Upper lobe of left lung (tissue), 6 donors: Measurements from ENCODE around the gene MCM6. TPM values are rescaled to one million over a fixed set of nuclear protein-coding genes. Genes with fewer than 3 reads are reported as not detected.

Experiments
- ATAC-seq, 2 donors: fragments of 200-7000 bp; cut with Tn5 transposase; one replicate each; pipeline ENCODE4 v1.9.1; 2022; ENCODE audit warnings: mild to moderate bottlenecking in 2 of 2, moderate library complexity in 2 of 2; ENCODE audit not compliant: low FRiP score in 2 of 2
- DNase-seq, 2 donors: peaks; one replicate each; pipeline ENCODE4 v3.0.0-alpha.2; 2019 to 2020
- H3K27ac ChIP-seq, 4 donors: fragments of 200-600 bp; sonication (generic); one replicate each; pipeline ENCODE4 v1.5.1; 2016 to 2019
- H3K27me3 ChIP-seq, 4 donors: fragments of 200-600 bp; sonication (generic); one replicate each; pipeline ENCODE4 v1.5.1; 2017 to 2019
- H3K36me3 ChIP-seq, 4 donors: fragments of 200-600 bp; sonication (generic); one replicate each; pipeline ENCODE4 v1.5.1; 2016 to 2019
- H3K4me1 ChIP-seq, 4 donors: fragments of 200-600 bp; sonication (generic); one replicate each; pipeline ENCODE4 v1.5.1; 2018 to 2019
- H3K4me3 ChIP-seq, 4 donors: fragments of 200-600 bp; sonication (generic); one replicate each; pipeline ENCODE4 v1.5.1; 2017 to 2019; ENCODE audit warnings: mild to moderate bottlenecking in 2 of 4, moderate library complexity in 1 of 4
- H3K9me3 ChIP-seq, 4 donors: fragments of 200-600 bp; sonication (generic); one replicate each; pipeline ENCODE4 v1.5.1; 2018 to 2019
- EP300 ChIP-seq, 4 donors: sonication (generic); formaldehyde crosslinking; IDR thresholded peaks; one replicate each; pipeline ENCODE4 v1.5.1; 2017; ENCODE audit warnings: antibody characterized with exemption in 4 of 4, control low read depth in 2 of 4
- POLR2A ChIP-seq, 4 donors: fragments of 450-650 bp; IDR thresholded peaks; one replicate each; pipeline ENCODE4 v1.5.1; 2016 to 2017; ENCODE audit warnings: antibody characterized with exemption in 4 of 4, mild to moderate bottlenecking in 2 of 4
- POLR2AphosphoS5 ChIP-seq, 2 donors: sonication (generic); formaldehyde crosslinking; IDR thresholded peaks; one replicate each; pipeline ENCODE4 v1.5.1; 2017; ENCODE audit warnings: antibody characterized with exemption in 2 of 2
- WGBS, 2 donors: methylation state at CpG; one replicate each; pipeline ENCODE4 v1.1.5; 2017 to 2018; 5-methylcytosine and 5-hydroxymethylcytosine counted together
- total RNA-seq, 6 donors: library from RNA; depleted of rRNA in 4 of 6; stranded (reverse); fragments of >200 nt in 4 of 6; gene quantifications; one replicate each; pipeline versions ENCODE4 v1.1.0 to v1.2.1, GENCODE V29; 2016 to 2021
- TF ChIP-seq, protein P1 (sequence below), 6 experiments: fragments of 450-650 bp in 4 of 6; fragments of 200-600 bp in 2 of 6; sonication (generic) in 2 of 6; IDR thresholded peaks; one replicate each; pipeline ENCODE4 v1.5.1; 2016 to 2019; ENCODE audit warnings: antibody characterized with exemption in 6 of 6
- donor health status: DM: no; HTN: no; CAD: no; lungs with moderate emphysema.
- donor health status: DM: no; HTN: yes; CAD: no; lungs with severe emphysema.

MCM6 gene
- total RNA-seq, 6 donors from 2014 or later: 4.2 to 10.5 (median 7.6) TPM

DNA sequence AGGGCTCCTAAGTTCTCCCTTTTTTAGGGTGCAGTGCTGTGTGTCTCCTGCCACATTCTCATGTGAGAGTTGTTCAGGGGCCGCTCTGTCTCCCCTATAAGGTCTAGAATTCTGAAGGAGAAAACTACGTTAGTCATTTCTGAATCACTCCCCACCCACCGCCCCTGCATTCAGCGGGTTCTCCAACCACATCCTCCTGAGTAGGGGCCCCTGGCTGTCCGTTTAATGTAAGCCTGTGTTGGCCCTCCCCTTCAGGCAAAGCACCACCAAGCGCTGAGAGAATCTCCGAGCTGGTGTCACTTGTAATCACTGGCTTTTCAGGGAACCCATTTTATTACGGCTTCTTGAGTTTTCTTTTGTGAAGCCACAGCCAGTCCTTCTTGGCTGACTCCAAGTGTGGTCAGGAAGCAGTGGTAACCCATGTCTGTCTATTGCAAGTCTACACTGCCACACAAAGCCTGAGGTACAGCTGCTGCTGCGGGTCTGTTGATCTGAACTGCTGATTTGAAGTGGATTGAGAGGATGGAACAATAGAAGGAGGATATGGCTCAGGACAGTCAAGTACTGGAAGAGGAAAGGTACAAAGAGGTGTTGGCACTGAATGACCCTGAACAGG, 56.1 kb downstream of the MCM6 start:
- H3K9me3 ChIP-seq: peaks cover 0 to 8% (median 4%) of the 10 kb centered on the region in 4 donors
- ATAC-seq (no peak), DNase-seq (no peak)
- no peak overlapping the region for H3K4me3 ChIP-seq
- H3K27me3 ChIP-seq: no peaks in the 10 kb centered on the region
- TF ChIP-seq, protein P1, sequence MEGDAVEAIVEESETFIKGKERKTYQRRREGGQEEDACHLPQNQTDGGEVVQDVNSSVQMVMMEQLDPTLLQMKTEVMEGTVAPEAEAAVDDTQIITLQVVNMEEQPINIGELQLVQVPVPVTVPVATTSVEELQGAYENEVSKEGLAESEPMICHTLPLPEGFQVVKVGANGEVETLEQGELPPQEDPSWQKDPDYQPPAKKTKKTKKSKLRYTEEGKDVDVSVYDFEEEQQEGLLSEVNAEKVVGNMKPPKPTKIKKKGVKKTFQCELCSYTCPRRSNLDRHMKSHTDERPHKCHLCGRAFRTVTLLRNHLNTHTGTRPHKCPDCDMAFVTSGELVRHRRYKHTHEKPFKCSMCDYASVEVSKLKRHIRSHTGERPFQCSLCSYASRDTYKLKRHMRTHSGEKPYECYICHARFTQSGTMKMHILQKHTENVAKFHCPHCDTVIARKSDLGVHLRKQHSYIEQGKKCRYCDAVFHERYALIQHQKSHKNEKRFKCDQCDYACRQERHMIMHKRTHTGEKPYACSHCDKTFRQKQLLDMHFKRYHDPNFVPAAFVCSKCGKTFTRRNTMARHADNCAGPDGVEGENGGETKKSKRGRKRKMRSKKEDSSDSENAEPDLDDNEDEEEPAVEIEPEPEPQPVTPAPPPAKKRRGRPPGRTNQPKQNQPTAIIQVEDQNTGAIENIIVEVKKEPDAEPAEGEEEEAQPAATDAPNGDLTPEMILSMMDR (IDR thresholded peaks at IDR 0.05): no peak
- TF ChIP-seq EP300 (IDR thresholded peaks at IDR 0.05): no peak
- TF ChIP-seq POLR2AphosphoS5 (IDR thresholded peaks at IDR 0.05): no peak
- TF ChIP-seq POLR2A (IDR thresholded peaks at IDR 0.05): no peak
- no peak overlapping the region for H3K27ac ChIP-seq
- whole genome bisulfite sequencing, 2 donors: 60 to 61% methylated on average over 9 of the region's 9 CpGs
- peaks cover 0 to 2% (median 0%) of the 10 kb centered on the region in 4 donors for H3K4me1 ChIP-seq
- no peaks in the 10 kb centered on the region for H3K36me3 ChIP-seq

DNA sequence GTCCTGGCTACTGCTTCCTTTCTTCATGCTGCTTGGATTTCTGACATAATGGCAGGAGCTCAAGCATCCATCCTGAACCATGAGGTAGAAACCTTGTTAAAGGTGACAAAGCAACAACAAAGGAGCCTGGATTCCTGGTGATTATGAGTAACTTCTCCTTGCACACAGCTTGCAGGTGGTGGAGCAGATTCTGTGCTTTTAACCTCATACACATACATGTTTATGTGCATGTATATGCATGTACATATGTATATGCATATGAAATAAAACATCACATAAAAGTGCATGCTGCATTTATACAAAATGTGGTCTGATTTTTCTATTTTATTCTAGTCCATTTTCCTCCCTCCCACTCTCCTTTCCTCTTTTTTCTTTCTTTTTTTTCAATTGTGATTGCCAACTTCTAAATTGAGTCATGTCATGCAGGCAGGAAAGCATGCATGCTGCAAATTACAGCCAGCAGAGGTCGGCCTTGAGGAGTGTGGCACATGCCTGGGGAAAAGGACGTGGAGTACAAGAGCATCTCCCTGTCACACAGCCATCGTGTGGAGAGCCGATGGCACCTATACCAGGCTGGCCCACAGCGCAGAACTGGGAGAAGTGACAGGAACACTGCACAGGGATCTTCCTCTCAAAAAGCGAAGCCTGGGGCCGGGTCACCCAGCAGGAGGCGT, 57.2 kb downstream of the MCM6 start:
- 71 to 72% methylated on average over 6 to 8 of the region's 8 CpGs for WGBS, 2 donors
- H3K27ac ChIP-seq: no peak overlapping the region
- H3K4me1 ChIP-seq: no peaks in the 10 kb centered on the region
- peaks cover 0 to 8% (median 4%) of the 10 kb centered on the region in 4 donors for H3K9me3 ChIP-seq
- ATAC-seq (no peak), DNase-seq (no peak)
- TF ChIP-seq POLR2A (IDR thresholded peaks at IDR 0.05) (no peak), POLR2AphosphoS5 (IDR thresholded peaks at IDR 0.05) (no peak), EP300 (IDR thresholded peaks at IDR 0.05) (no peak)
- TF ChIP-seq, protein P1 (IDR thresholded peaks at IDR 0.05): no peak
- no peak overlapping the region for H3K4me3 ChIP-seq
- no peaks in the 10 kb centered on the region for H3K27me3 ChIP-seq
- no peaks in the 10 kb centered on the region for H3K36me3 ChIP-seq

DNA sequence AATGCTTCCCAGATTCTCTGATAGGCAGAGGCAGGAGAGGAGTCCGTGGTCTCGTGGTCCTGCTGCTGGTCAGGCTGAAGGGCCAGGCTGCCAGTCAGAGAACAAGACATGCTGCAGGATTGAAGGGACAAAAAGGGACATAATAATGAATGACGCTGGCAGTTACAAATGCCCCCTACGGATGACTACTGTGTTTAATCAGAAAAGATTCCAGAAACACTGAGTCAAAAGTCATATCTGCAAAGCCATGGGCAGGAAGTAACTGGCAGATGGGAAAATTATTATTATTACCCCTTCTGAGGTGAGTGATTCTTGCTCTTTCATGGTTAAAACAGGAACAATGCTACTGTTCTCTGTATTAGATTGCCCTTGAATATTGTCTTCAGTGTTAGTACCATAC, 58.3 kb downstream of the MCM6 start:
- Histone ChIP-seq H3K4me1 (no peaks in the 10 kb centered on the region), H3K27me3 (no peaks in the 10 kb centered on the region), H3K27ac (no peak overlapping the region), H3K36me3 (no peaks in the 10 kb centered on the region), H3K4me3 (no peak overlapping the region), H3K9me3 (peaks cover 0 to 6% (median 2%) of the 10 kb centered on the region in 4 donors)
- WGBS, 2 donors: 70 to 78% methylated on average over 4 of the region's 4 CpGs
- DNase-seq: no peak
- TF ChIP-seq POLR2AphosphoS5 (IDR thresholded peaks at IDR 0.05): no peak
- no peak for TF ChIP-seq POLR2A (IDR thresholded peaks at IDR 0.05)
- TF ChIP-seq, protein P1 (IDR thresholded peaks at IDR 0.05): no peak
- no peak for ATAC-seq

DNA sequence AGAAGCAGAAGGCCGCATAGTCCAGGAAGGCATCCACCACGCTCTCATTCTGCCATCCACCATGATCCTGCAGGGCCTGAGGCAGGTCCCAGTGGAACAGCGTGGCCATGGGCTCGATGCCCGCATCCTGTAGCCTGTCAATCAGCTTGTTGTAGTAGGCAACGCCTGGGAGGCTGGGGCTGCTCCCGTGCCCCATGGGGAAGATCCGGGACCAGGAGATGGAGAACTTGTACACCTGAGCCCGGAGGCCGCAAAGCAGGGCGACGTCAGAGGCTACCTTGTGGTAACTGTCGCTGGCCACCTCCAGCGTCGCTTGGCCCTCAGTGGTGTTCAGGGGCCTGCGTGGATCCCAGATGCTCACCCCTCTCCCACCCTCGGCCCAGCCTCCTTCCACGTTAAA, 58.8 kb downstream of the MCM6 start:
- no peak overlapping the region for H3K4me3 ChIP-seq
- H3K27me3 ChIP-seq: no peaks in the 10 kb centered on the region
- DNase-seq: peak in 1 of 2 donors; percentile 64
- H3K9me3 ChIP-seq: peaks cover 0 to under 1% (median 0%) of the 10 kb centered on the region in 4 donors
- WGBS, 2 donors: 80 to 93% methylated on average over 6 to 15 of the region's 18 CpGs
- TF ChIP-seq EP300 (IDR thresholded peaks at IDR 0.05) (no peak), POLR2AphosphoS5 (IDR thresholded peaks at IDR 0.05) (no peak), POLR2A (IDR thresholded peaks at IDR 0.05) (no peak)
- TF ChIP-seq, protein P1 (IDR thresholded peaks at IDR 0.05): no peak
- no peaks in the 10 kb centered on the region for H3K36me3 ChIP-seq
- no peak for ATAC-seq
- H3K27ac ChIP-seq: no peak overlapping the region
- H3K4me1 ChIP-seq: no peaks in the 10 kb centered on the region
